NCI-H748 treated with DMSO at 0.1 percent for 48 hours (cell line): ENCODE results near the gene TMEFF1.
A peak's percentile ranks its signal among the peaks of the same experiment; 100 is the strongest.
"Not testable (repeated sequence)": the region's sequence is repeated elsewhere in the genome, so short reads cannot be mapped to it uniquely, and the experiment has no call there.

Experiments used
- DNase-seq: peaks from one replicate; lab custom pipeline; 2025; lab: John Stamatoyannopoulos, UW

Gene TMEFF1

DNA sequence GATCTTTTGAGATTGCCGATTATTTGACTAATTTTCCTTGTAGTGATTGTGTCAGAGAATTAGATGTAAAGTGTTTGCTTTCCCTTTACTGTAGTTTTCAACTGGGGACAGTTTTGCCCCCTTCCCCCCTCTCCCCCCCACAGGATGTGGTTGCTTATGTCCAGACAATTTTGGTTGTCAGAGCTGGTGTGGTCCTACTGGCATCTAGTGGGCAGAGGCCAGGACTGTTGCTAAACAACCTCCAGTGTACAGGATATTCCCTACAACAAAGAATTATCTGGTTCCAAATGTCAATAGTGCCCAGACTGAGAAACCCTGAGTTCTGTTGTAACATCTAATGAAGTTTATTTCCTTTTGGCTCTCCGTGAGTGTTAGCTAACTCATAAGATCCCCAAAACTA is 20.0 kb downstream of the TMEFF1 start:
- no peak for DNase-seq

DNA sequence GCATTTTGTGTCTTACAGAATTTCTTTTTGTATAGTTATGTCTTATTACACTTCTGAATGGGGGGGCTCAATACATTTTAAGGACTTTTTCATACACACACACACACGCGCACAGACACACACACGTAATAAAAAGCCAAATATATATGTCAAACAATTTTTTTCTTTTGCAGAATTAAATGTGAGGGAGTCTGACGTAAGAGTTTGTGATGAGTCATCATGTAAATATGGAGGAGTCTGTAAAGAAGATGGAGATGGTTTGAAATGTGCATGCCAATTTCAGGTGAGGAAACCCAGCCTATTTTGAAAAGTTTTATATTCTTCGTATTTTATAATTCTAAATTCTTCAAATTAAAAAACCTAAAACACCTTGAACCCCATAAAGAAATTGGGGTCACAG is 25.6 kb downstream of the TMEFF1 start:
- DNase-seq, result no peak

GRCh38 chr9:100499460-100499859 is 26.5 kb downstream of the TMEFF1 start:
- DNase-seq, result no peak

GRCh38 chr9:100499866-100500265 is 26.9 kb downstream of the TMEFF1 start:
- DNase-seq, result no peak

DNA sequence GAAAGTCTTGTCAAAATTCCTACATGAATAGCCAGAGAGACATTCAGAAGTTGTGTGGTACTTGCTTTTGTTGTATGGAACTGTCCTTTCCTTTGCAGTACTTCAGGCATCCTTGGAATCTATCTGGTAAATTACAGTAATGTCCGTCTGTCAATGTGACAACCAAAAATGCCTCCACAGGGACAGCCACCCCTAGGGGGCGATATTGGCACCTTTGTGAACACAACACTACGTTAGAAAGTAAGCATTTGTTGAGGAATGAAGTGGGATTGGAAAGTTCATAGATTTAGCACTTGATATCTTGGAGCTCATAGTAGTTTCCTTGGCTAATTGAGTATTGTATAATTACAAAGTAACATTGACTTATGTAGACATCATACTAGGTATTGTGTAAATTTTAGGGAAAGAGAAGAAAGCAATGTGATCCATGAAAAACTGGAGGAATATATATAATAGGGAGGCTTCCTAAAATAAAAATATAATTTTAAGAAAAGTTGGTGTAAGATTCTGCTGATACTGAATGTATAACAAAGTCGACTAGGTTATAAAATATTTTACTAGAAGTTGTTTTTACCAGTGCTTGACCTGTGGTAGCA is 32.7 kb downstream of the TMEFF1 start:
- DNase-seq, result no peak

- not testable (repeated sequence) for DNase-seq
Measured at GRCh38 chr9:100507350-100507749, 34.4 kb downstream of the TMEFF1 start.

DNA sequence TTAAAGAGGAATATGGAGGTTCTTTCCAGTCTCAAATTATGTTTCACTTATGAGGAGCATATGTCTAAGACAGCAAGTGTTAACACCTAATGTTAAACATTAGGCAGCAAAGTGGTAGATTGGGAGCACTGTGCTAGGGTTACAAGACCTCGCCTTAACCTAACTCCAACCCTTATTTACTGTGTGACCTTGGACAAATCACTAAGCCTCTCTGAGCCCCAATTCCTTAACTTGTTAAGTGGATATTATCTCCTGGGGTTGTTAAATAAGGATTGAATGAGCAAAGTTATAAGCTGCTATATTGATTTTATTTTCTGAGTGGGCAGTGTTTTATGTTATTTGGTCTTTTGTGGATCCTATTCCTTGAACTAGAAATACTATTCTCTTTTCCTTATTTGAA is 38.3 kb downstream of the TMEFF1 start:
- DNase-seq, result no peak

- DNase-seq, result no peak
Measured at GRCh38 chr9:100515578-100516494, 42.9 kb downstream of the TMEFF1 start.

GRCh38 chr9:100521282-100521681 is 48.3 kb downstream of the TMEFF1 start:
- no peak for DNase-seq

- no peak for DNase-seq
Measured at GRCh38 chr9:100525563-100525962, 52.6 kb downstream of the TMEFF1 start.

- DNase-seq, result not testable (repeated sequence)
Measured at GRCh38 chr9:100527180-100527794, 54.3 kb downstream of the TMEFF1 start.

DNA sequence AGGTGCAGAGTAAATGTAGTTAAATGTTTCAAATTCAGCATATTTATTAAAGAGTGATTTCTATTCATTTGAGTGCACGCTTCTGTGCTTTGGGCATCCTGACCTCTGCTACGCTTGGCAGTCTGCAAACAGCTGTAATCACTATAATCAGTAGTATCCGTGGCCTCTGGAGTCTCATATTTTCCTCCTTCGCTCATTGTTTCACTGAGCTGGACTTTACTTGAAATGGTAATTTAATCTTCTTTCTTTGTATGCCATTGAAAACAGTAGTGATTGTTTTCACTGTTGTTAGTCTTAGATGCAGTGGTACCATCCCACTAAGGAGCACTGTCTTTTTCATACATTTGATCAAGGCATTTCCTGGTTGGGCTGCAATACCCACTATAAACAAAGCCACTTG is 61.5 kb downstream of the TMEFF1 start:
- peak; percentile 3 for DNase-seq

DNA sequence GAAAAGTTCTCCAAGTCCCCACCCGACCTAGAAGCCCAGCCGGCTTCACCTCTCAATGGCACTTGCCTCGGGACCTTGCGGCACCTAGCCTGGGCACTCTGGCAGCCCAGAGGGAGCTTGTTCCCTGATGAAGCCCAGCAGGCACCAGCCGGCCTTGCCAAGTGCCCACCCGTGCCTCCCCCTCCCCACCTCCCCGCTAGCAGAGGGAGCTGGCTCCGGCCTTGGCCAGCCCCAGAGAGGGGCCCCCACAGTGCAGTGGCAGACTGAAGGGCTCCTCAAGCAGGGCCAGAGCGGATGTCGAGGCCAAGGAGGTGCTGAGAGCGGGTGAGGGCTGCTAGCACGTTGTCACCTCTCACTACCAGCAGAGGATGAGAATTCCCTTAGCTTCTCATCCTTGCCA is 67.4 kb downstream of the TMEFF1 start:
- no peak for DNase-seq

GRCh38 chr9:100549048-100549447 is 76.1 kb downstream of the TMEFF1 start:
- no peak for DNase-seq

DNA sequence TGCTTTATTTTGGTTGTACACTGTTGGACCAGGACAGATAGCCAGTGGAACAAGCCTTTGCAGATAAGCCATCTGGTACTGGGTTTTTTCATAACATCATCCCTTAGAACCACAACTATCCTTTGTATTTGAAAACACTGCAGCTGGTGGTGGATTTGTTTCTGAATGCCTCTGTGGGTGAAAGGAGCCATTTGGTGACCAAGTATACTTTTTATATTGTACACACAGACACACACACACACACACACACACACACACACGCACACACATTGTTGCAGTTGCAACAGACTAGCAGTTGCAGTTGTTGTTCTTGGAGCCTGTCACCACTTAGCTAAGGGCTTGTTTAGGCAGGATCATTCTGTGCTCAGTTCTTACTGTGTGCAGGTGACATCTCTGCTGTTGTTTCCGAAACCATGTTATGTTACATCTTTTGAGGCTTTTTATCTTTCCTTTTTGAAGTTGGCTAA is 82.0 kb downstream of the TMEFF1 start:
- no peak for DNase-seq

- DNase-seq, result no peak
Measured at GRCh38 chr9:100555471-100555870, 82.5 kb downstream of the TMEFF1 start.

- DNase-seq, result no peak
Measured at GRCh38 chr9:100557053-100557452, 84.1 kb downstream of the TMEFF1 start.

DNA sequence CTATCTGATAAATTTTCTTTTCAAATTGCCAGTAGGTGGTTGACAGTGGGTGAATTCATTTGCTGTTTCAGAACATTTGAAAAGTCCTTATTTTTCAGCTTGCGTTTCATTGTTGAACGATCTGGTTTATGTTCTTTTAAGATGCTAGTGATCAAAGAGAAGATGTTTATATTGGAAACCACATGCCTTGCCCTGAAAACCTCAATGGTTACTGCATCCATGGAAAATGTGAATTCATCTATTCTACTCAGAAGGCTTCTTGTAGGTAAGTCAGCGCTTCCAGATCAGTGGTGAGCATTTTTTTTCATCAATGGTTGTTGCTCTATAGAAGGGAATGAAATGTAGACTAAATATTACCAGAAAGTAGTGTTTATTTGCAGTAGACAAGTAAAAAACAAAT is 88.3 kb downstream of the TMEFF1 start:
- no peak for DNase-seq

DNA sequence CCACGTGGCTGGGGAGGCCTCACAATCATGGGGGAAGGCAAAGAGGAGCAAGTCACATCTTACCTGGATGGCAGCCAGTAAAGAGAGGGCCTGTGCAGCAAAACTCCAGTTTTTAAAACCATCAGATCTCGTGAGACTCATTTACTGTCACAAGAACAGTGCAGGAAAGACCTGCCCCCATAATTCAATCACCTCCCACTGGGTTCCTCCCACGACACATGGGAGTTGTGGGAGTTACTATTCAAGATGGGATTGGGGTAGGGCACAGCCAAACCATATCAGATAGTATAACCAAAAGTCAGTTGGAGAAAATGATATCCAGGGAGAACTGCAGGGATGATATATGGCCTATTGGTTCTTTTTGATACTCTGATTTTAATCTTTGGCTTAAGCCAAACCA is 94.9 kb downstream of the TMEFF1 start:
- no peak for DNase-seq

DNA sequence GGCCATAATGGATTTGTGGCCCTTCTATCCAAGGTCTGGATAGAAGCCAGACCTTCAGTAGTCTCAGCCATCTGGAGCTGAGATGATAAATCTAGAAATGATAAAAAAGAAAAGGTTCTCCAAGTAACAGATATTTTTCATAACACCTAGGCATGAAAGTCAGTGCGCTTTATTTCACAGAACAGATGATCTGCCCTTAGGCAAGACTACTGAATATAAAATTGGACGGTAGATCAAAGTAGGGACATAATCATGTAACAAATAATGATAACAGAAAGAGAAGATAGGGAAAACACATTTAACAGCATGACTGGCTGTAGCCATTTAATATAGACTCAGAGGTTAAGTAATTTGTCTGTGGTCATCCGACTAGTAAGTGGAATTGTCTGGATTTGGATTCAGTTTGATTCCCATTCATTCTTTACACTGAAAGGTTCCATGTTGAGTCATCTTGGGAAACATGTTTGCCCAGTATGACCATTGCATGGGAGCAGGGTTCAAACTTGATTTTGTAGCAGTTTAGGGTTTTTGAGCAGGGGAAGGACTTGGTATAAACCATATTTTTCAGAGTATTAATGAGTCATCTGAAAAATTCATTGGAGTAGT is 100.8 kb downstream of the TMEFF1 start:
- DNase-seq, result no peak

DNA sequence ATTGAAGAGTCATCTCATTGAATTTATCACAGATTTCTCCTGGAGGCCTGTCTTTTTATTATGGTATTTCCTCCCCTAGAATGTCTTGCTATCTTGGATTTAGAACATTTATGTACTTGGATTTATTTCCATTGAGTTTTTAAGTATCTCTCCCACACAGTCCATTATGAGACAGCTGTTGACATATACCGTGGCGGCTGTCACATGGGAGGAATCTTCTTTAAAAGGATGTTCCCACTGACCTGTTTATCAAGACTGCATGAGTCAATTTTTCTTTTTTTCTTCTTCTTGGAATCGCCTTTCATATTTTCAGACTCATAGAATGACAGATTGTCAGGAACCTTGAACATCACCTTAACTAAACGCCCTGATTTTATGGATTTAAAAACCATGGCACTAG is 102.1 kb downstream of the TMEFF1 start:
- DNase-seq, result no peak

- DNase-seq, result no peak
Measured at GRCh38 chr9:100575765-100576386, 102.9 kb downstream of the TMEFF1 start.
